Sigmoid colon (tissue), 7 donors: ENCODE results near the gene S100A7A. TPM values are rescaled to one million over a fixed set of nuclear protein-coding genes. Genes with fewer than 3 reads are reported as not detected.

ENCODE experiments used
- DNase-seq: peaks from one replicate; pipeline ENCODE4 v3.0.0-alpha.2; 2019
- H3K27ac ChIP-seq, 4 donors: fragments of 200-600 bp; sonication (generic); one replicate each; pipeline ENCODE4 v1.5.1; 2016 to 2019; ENCODE audit warnings: mild to moderate bottlenecking in 1 of 4
- H3K27me3 ChIP-seq, 3 donors: fragments of 200-600 bp; sonication (generic); one replicate each; pipeline ENCODE4 v1.5.1; 2019; ENCODE audit warnings: mild to moderate bottlenecking in 1 of 3
- H3K36me3 ChIP-seq, 4 donors: fragments of 200-600 bp; sonication (generic); one replicate each; pipeline ENCODE4 v1.5.1; 2016 to 2019
- H3K4me1 ChIP-seq, 4 donors: fragments of 200-600 bp; sonication (generic); one replicate each; pipeline ENCODE4 v1.5.1; 2017 to 2019
- H3K4me3 ChIP-seq, 4 donors: fragments of 200-600 bp; sonication (generic); one replicate each; pipeline ENCODE4 v1.5.1; 2017 to 2019; ENCODE audit warnings: mild to moderate bottlenecking in 2 of 4, moderate library complexity in 1 of 4
- H3K9me3 ChIP-seq, 4 donors: fragments of 200-600 bp in 3 of 4; sonication (generic) in 3 of 4; one replicate each; pipeline versions ENCODE4 v1.5.1 to v1.6.1; 2013 to 2019
- EP300 ChIP-seq, 4 donors: sonication (generic); formaldehyde crosslinking; IDR thresholded peaks; one replicate each; pipeline ENCODE4 v1.6.1; 2017; ENCODE audit warnings: antibody characterized with exemption in 4 of 4
- POLR2A ChIP-seq, 2 donors: fragments of 450-650 bp; IDR thresholded peaks; one replicate each; pipeline ENCODE4 v1.6.1; 2016; ENCODE audit warnings: antibody characterized with exemption in 2 of 2, mild to moderate bottlenecking in 2 of 2, moderate library complexity in 2 of 2
- POLR2AphosphoS5 ChIP-seq, 4 donors: sonication (generic); formaldehyde crosslinking; IDR thresholded peaks; one replicate each; pipeline ENCODE4 v1.6.1; 2017; ENCODE audit warnings: antibody characterized with exemption in 4 of 4
- WGBS, 2 donors: extraction: QIAGEN DNeasy Blood & Tissue Kit; methylation state at CpG; one replicate each; pipeline ENCODE4 v1.1.7; 2013; 5-methylcytosine and 5-hydroxymethylcytosine counted together
- intact Hi-C: fragments of 100-400 bp; cut with DNase I; formaldehyde crosslinking; loops from one replicate; pipeline ENCODE4 v1.15.1; 2023
- polyA plus RNA-seq, 3 donors: library from polyadenylated mRNA; stranded (reverse); fragments of 200-250 nt; gene quantifications; one replicate each; pipeline ENCODE4 v1.2.3, GENCODE V29; 2013
- total RNA-seq, 4 donors: library from RNA; depleted of rRNA; stranded (reverse); fragments of >200 nt; gene quantifications; one replicate each; pipeline ENCODE4 v1.1.0, GENCODE V29; 2016
- TF ChIP-seq, protein P1 (sequence below), 4 experiments: fragments of 450-650 bp in 3 of 4; fragments of 200-600 bp in 1 of 4; IDR thresholded peaks; one replicate each; pipeline ENCODE4 v1.5.1; 2016 to 2019; ENCODE audit warnings: antibody characterized with exemption in 4 of 4, mild to moderate bottlenecking in 3 of 4, moderate library complexity in 2 of 4
- donor health status: healthy with polysubstance abuse.
- donor health status: Bipolar disorder and iron deficiency.
- donor health status: healthy.

S100A7A gene
- total RNA-seq = not detected
- polyA plus RNA-seq = not detected

DNA sequence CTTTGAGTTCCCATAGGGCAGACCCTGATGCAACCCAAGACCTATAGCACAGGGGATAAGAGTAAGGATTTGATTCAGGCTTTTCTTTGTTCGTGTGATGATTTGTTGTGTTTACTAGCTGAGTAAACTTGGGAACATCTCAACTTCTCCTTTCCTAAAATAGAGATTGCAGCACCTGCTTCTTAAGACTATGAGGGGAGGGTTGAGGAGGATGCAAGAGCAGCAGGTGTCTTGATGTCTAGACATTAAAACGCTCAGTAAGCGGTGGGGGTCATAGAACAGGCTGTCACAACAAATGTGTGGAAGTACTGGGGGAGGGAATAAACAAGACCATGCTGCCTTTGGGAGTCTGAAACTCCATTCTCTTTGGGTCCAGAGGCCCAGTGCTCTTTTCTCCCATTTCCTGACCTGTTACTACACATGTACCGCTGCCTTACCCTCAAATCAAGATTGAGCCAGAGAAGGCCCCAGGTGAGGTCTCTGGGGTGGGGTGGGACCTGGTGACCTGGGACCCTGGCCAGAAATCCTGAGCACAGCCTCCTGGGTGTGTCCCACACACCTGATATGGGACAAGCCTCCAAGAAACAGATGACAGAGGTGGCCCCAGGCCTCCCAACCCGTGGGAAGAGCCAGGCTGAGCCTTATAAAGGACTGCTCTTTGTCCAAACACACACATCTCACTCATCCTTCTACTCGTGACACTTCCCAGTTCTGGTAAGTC lies at the start of gene S100A7A:
Gene S100A7A, plus strand, starts transcription at position 671 of the 721 bp plus-strand sequence. CDS start 1,563 bp downstream, outside the sequence.
- H3K9me3 ChIP-seq = peaks cover 0 to 2% (median 0%) of the 10 kb centered on the region in 4 donors
- H3K27ac ChIP-seq = no peak within 1 kb of the TSS
- peaks cover 0 to 4% (median 0%) of the 10 kb centered on the region in 3 donors for H3K27me3 ChIP-seq
- H3K4me1 ChIP-seq = no peaks in the 10 kb centered on the region
- WGBS, 2 donors = 67 to 68% methylated on average over 6 of the region's 6 CpGs
- no peaks in the 10 kb centered on the region for H3K36me3 ChIP-seq
- H3K4me3 ChIP-seq = no peak within 1 kb of the TSS
- intact Hi-C loops = no loop called here
- no peak for TF ChIP-seq POLR2AphosphoS5 (IDR thresholded peaks at IDR 0.05)
- TF ChIP-seq, protein P1, sequence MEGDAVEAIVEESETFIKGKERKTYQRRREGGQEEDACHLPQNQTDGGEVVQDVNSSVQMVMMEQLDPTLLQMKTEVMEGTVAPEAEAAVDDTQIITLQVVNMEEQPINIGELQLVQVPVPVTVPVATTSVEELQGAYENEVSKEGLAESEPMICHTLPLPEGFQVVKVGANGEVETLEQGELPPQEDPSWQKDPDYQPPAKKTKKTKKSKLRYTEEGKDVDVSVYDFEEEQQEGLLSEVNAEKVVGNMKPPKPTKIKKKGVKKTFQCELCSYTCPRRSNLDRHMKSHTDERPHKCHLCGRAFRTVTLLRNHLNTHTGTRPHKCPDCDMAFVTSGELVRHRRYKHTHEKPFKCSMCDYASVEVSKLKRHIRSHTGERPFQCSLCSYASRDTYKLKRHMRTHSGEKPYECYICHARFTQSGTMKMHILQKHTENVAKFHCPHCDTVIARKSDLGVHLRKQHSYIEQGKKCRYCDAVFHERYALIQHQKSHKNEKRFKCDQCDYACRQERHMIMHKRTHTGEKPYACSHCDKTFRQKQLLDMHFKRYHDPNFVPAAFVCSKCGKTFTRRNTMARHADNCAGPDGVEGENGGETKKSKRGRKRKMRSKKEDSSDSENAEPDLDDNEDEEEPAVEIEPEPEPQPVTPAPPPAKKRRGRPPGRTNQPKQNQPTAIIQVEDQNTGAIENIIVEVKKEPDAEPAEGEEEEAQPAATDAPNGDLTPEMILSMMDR (IDR thresholded peaks at IDR 0.05) = no peak
- TF ChIP-seq POLR2A (IDR thresholded peaks at IDR 0.05) = no peak
- TF ChIP-seq EP300 (IDR thresholded peaks at IDR 0.05) = no peak
- no peak for DNase-seq

DNA sequence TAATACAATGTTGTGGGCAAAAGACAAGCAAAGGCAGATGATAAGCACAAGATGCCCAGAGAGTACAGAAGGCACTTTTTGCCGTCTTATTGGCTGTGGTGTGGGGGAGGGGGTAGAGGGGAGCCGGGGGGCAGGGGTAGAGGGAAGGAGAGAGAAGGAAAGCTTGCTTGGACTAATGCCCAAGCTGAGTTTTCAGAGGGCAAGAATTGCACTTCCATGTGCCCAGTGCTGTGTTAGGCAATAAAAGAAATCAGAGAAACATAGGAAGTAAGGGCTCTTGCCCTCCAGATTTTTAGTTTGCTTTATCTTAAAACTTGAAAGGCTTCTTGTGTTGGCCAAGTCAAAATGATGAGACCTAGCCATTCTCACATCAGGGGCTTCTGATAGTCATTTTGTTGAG lies 49.2 kb upstream of the S100A7A start:
- 71 to 74% methylated on average over 2 of the region's 2 CpGs for WGBS, 2 donors
- Histone ChIP-seq H3K9me3 (no peaks in the 10 kb centered on the region), H3K4me1 (no peaks in the 10 kb centered on the region), H3K27ac (no peak overlapping the region), H3K36me3 (no peaks in the 10 kb centered on the region), H3K27me3 (no peaks in the 10 kb centered on the region), H3K4me3 (no peak overlapping the region)
- no peak for DNase-seq
- TF ChIP-seq POLR2AphosphoS5 (IDR thresholded peaks at IDR 0.05) (no peak), POLR2A (IDR thresholded peaks at IDR 0.05) (no peak), EP300 (IDR thresholded peaks at IDR 0.05) (no peak)
- TF ChIP-seq, protein P1 (IDR thresholded peaks at IDR 0.05) = no peak
- intact Hi-C loops = no loop called here

DNA sequence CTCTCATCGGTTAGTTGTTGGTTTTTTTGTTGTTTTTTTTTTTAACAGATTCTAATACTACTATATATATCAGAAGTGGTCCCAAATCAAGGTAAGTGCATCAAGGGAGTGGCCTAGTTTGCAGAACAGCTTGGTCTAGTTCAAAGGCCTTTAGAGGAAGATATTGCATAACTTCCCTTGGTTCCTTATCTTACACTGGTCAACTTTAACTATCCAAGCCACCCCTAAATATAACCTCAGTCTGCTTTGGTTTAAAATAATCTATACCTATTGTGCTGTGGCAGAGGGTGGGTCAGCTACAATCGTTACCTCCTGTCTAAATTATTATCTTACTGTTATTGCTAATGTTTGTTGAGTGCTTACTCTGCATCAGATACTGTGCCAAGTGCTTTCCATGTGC lies 47.8 kb upstream of the S100A7A start:
- H3K9me3 ChIP-seq = no peaks in the 10 kb centered on the region
- WGBS, 2 donors = 47 to 64% methylated on average over 2 of the region's 2 CpGs
- no peak overlapping the region for H3K4me3 ChIP-seq
- no peak overlapping the region for H3K27ac ChIP-seq
- DNase-seq = no peak
- H3K27me3 ChIP-seq = no peaks in the 10 kb centered on the region
- intact Hi-C loops = no loop called here
- no peaks in the 10 kb centered on the region for H3K4me1 ChIP-seq
- no peaks in the 10 kb centered on the region for H3K36me3 ChIP-seq
- TF ChIP-seq POLR2A (IDR thresholded peaks at IDR 0.05) = no peak
- no peak for TF ChIP-seq EP300 (IDR thresholded peaks at IDR 0.05)
- no peak for TF ChIP-seq POLR2AphosphoS5 (IDR thresholded peaks at IDR 0.05)
- TF ChIP-seq, protein P1 (IDR thresholded peaks at IDR 0.05) = no peak

GRCh38 chr1:153370146-153370545 lies 46.2 kb upstream of the S100A7A start:
- Histone ChIP-seq H3K4me3 (no peak overlapping the region), H3K9me3 (no peaks in the 10 kb centered on the region), H3K4me1 (no peaks in the 10 kb centered on the region), H3K27me3 (no peaks in the 10 kb centered on the region), H3K36me3 (no peaks in the 10 kb centered on the region), H3K27ac (no peak overlapping the region)
- 41 to 72% methylated on average over 3 of the region's 3 CpGs for WGBS, 2 donors
- TF ChIP-seq POLR2A (IDR thresholded peaks at IDR 0.05) = no peak
- DNase-seq = no peak
- intact Hi-C loops = no loop called here

DNA sequence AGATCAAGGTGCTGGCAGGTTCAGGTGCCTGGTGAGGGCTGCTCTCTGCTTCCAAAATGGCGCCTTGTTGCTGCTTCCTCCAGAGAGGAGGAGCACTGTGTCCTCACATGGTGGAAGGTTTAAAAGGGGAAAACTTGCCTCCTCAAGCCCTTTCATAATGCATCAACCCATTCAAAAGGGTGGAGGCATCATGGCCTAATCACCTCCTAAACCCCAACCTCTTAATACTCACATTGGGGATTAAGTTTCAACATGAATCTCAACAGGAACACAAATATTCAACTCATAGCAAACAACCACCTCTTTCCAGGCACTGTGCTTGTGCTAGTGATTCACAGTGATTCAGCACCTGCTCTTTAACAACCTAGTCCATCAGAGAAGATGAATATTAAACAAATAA lies 45.1 kb upstream of the S100A7A start:
- no peaks in the 10 kb centered on the region for H3K36me3 ChIP-seq
- H3K27me3 ChIP-seq = no peaks in the 10 kb centered on the region
- H3K4me1 ChIP-seq = no peaks in the 10 kb centered on the region
- no peak overlapping the region for H3K27ac ChIP-seq
- 89 to 100% methylated on average over 1 of the region's 1 CpG for WGBS, 2 donors
- intact Hi-C loops = no loop called here
- no peak for DNase-seq
- TF ChIP-seq EP300 (IDR thresholded peaks at IDR 0.05) (no peak), POLR2AphosphoS5 (IDR thresholded peaks at IDR 0.05) (no peak), POLR2A (IDR thresholded peaks at IDR 0.05) (no peak)
- TF ChIP-seq, protein P1 (IDR thresholded peaks at IDR 0.05) = no peak
- H3K4me3 ChIP-seq = no peak overlapping the region
- no peaks in the 10 kb centered on the region for H3K9me3 ChIP-seq
